Measurements from ENCODE around the gene SLC10A3. TPM values are rescaled to one million over a fixed set of nuclear protein-coding genes. Genes with fewer than 3 reads are reported as not detected.

SLC10A3 gene, protein sequence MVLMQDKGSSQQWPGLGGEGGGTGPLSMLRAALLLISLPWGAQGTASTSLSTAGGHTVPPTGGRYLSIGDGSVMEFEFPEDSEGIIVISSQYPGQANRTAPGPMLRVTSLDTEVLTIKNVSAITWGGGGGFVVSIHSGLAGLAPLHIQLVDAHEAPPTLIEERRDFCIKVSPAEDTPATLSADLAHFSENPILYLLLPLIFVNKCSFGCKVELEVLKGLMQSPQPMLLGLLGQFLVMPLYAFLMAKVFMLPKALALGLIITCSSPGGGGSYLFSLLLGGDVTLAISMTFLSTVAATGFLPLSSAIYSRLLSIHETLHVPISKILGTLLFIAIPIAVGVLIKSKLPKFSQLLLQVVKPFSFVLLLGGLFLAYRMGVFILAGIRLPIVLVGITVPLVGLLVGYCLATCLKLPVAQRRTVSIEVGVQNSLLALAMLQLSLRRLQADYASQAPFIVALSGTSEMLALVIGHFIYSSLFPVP
- total RNA-seq: 7.4 and 13.4 TPM in 2 replicates

DNA sequence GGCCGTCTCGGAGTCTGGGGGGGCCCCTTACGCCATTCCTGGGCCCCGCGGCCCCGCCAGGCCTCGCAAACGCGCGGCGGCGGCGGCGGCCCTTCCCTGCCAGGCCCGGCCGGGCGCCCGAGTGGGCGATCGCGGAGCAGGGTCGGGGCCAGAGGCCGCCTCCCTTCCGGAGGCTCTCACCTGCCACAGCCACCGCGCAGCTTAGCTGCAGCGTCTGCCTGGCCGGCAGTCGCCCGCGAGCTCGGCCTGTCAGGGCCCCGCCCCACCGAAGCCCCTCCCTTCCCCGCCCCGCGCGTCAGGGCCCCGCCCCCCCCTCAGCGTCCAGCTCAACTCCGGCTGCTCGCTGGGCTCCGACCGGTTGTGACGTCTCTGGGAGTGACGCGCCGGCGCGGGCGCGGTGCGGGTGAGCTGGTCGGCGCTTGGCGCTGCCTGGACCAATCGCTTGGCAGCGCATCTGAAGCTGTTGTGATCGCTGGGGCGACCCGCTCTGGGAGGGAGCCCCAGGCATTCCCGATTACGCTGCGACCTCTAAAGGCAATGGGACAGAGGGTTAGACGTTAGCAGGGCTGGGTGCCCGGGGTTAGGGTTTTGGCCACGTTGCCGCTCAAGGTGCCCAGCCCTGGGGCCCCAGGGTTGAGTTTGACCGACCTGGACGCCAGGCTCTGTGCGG, at the start of gene SLC10A3:
Gene SLC10A3, minus strand, starts transcription at position 216 of the 670 bp plus-strand sequence. CDS start 1,689 bp downstream, outside the sequence.
- Histone ChIP-seq H3K36me3 (ENCODE audit: control insufficient read depth, insufficient read depth, low read length) (peaks cover 3% of the 10 kb centered on the region), H3K27me3 (ENCODE audit: control insufficient read depth, insufficient read depth, low read length) (no peaks in the 10 kb centered on the region), H3K4me3 (ENCODE audit: low read depth, low read length) (peak within 1 kb of the TSS; percentile 55)
- FAIRE-seq: no peak
- TF ChIP-seq, protein P1, sequence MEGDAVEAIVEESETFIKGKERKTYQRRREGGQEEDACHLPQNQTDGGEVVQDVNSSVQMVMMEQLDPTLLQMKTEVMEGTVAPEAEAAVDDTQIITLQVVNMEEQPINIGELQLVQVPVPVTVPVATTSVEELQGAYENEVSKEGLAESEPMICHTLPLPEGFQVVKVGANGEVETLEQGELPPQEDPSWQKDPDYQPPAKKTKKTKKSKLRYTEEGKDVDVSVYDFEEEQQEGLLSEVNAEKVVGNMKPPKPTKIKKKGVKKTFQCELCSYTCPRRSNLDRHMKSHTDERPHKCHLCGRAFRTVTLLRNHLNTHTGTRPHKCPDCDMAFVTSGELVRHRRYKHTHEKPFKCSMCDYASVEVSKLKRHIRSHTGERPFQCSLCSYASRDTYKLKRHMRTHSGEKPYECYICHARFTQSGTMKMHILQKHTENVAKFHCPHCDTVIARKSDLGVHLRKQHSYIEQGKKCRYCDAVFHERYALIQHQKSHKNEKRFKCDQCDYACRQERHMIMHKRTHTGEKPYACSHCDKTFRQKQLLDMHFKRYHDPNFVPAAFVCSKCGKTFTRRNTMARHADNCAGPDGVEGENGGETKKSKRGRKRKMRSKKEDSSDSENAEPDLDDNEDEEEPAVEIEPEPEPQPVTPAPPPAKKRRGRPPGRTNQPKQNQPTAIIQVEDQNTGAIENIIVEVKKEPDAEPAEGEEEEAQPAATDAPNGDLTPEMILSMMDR (IDR thresholded peaks at IDR 0.05; ENCODE audit: insufficient read depth, low read length, severe bottlenecking): no peak
- DNase-seq (ENCODE audit: low read depth): peak; percentile 84

DNA sequence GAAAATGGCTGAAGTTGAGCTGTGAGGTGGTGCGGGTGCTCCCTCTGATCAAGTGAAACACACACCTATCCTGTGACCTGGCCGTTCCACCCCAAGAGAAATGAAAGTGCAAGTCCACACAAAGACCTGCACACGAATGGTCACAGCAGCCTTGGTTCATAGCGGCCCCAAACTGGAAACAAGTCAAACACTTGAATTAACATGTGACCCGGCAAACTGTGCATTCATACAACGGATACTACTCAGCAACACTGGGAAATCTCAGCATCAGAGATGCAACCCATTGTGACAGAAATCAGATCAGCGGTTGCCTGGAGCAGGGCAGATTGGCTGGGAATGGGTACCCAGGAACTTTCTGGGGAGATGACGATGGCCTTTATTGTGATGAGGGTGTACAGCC, 48.6 kb upstream of the SLC10A3 start:
- Histone ChIP-seq H3K36me3 (ENCODE audit: control insufficient read depth, insufficient read depth, low read length) (peaks cover 5% of the 10 kb centered on the region), H3K27me3 (ENCODE audit: control insufficient read depth, insufficient read depth, low read length) (no peaks in the 10 kb centered on the region), H3K4me3 (ENCODE audit: low read depth, low read length) (no peak overlapping the region)
- FAIRE-seq: no peak
- DNase-seq (ENCODE audit: low read depth): no peak
- TF ChIP-seq, protein P1 (IDR thresholded peaks at IDR 0.05; ENCODE audit: insufficient read depth, low read length, severe bottlenecking): no peak

DNA sequence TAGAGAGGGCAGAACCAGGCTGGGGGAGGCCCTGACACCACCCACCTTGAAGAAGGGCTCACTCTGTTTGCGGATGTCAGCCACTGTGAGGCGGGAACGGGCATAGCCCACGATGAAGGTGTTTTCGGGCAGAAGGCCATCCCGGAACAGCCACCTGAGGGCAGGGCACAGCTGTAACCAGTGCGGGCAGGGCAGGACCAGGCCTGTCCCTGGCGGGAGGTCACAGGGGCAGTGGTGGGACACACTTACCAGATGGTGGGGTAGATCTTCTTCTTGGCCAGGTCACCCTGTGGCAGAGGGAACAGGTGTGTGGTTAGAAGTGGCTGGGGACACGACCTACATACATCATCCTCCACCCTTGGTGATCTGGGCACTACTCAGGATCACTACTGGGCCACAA, 45.5 kb upstream of the SLC10A3 start:
- Histone ChIP-seq H3K36me3 (ENCODE audit: control insufficient read depth, insufficient read depth, low read length) (peaks cover 16% of the 10 kb centered on the region), H3K27me3 (ENCODE audit: control insufficient read depth, insufficient read depth, low read length) (no peaks in the 10 kb centered on the region), H3K4me3 (ENCODE audit: low read depth, low read length) (no peak overlapping the region)
- DNase-seq (ENCODE audit: low read depth): no peak
- TF ChIP-seq, protein P1 (IDR thresholded peaks at IDR 0.05; ENCODE audit: insufficient read depth, low read length, severe bottlenecking): no peak
- FAIRE-seq: no peak

DNA sequence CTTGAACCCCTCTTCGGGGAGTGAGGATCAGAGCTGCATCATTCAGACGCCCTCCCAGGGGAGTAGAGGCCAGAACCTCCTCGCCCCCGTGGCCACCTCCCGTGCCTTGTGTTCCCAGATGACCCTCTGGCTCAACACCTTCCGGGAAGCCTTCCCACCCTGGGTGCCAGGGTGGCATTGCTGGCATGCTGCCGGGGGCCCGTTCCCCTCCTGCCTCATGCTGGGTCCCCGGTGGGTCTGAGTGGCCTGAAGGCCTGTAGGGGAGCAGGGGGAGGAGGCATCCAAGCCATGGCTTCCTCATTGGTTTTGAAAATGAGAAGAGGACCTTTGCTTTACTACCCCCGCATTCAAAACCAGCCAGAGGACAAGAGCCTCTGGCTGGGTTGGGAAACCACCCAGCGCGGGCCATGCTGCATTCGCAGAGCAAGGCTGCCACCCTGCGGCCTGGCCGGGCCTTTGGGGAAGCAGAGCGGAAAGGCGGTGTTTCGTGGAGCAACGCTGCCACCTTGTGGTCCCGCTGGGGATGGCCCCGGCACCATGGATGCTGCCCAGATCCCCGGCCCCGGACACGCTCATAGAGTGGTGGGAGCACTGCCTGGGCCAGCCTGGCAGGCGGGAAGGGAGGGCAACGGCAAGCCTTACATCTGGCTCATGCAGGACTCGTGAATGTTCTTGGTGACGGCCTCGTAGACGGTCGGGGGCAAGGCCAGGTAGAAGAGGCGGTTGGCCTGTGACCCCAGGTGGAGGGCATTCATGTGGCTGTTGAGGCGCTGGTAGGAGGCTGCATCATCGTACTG, 44.3 kb upstream of the SLC10A3 start:
- TF ChIP-seq, protein P1 (IDR thresholded peaks at IDR 0.05; ENCODE audit: insufficient read depth, low read length, severe bottlenecking): peak; percentile 93
- DNase-seq (ENCODE audit: low read depth): peak; percentile 39
- no peak for FAIRE-seq

DNA sequence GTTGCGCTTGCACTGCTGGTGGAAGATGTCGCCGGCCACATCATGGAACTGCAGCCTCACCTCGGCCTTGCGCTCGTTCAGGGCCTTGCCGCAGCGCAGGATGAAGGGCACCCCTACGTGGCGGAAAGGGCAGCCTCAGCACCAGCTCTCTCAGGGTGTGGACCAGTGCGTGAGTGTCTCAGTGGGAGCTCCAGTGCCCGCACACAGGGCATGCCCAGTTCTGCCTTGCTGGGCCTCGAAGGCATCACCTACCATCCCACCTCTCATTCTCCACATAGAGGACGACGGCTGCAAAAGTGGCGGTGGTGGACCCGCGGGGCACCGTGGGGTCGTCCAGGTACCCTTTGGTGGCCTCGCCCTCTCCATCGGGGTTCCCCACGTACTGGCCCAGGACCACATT, 42.3 kb upstream of the SLC10A3 start:
- TF ChIP-seq, protein P1 (IDR thresholded peaks at IDR 0.05; ENCODE audit: insufficient read depth, low read length, severe bottlenecking): no peak
- H3K4me3 ChIP-seq (ENCODE audit: low read depth, low read length): no peak overlapping the region
- H3K36me3 ChIP-seq (ENCODE audit: control insufficient read depth, insufficient read depth, low read length): peaks cover 16% of the 10 kb centered on the region
- no peaks in the 10 kb centered on the region for H3K27me3 ChIP-seq (ENCODE audit: control insufficient read depth, insufficient read depth, low read length)
- DNase-seq (ENCODE audit: low read depth) (no peak), FAIRE-seq (no peak)

More for the DNA sequence above, 44.3 kb upstream of the SLC10A3 start:
- peaks cover 16% of the 10 kb centered on the region for H3K36me3 ChIP-seq (ENCODE audit: control insufficient read depth, insufficient read depth, low read length)
- H3K27me3 ChIP-seq (ENCODE audit: control insufficient read depth, insufficient read depth, low read length): no peaks in the 10 kb centered on the region
- H3K4me3 ChIP-seq (ENCODE audit: low read depth, low read length): no peak overlapping the region
